Measurements from ENCODE around the gene HNRNPU. TPM values are rescaled to one million over a fixed set of nuclear protein-coding genes. Genes with fewer than 3 reads are reported as not detected.

Gene HNRNPU
- total and polyA plus RNA-seq, 2 of the 13 experiments (the other 11 are each of a cell fraction or from before 2014, with no cell fraction given): 101 to 508 TPM

GRCh38 chr1:244837597-244838258, 26.6 kb downstream of the HNRNPU start:
- Histone ChIP-seq H3K79me2 (ENCODE audit: insufficient read depth, low read length) (peaks cover 68% of the 10 kb centered on the region), H3K36me3 (replicated peaks in 1 of 2; ENCODE audit: control insufficient read depth in 1 of 2, insufficient read depth in 2 of 2, low read length in 2 of 2) (peaks cover 2 to 8% of the 10 kb centered on the region in 2 experiments), H3K4me2 (ENCODE audit: low read depth, low read length) (peak overlapping the region; percentile 69), H3K4me3 (replicated peaks in 1 of 3; ENCODE audit: insufficient read depth in 1 of 3, low read depth in 2 of 3, low read length in 3 of 3) (peak overlapping the region; percentile 73 to 98 (median 89); a peak in 5 of 6 replicates), H3K4me1 (ENCODE audit: insufficient read depth, low read length) (peaks cover 74% of the 10 kb centered on the region), H3K9me3 (ENCODE audit: low read length) (no peaks in the 10 kb centered on the region), H3K27me3 (ENCODE audit: control insufficient read depth in 1 of 2, insufficient read depth in 2 of 2, low read length in 2 of 2) (no peaks in the 10 kb centered on the region; a peak in 1 of 5 replicates), H2AFZ (ENCODE audit: low read length) (no peak overlapping the region), H3K27ac (ENCODE audit: extremely low read length, insufficient read depth, low read length) (peak overlapping the region; percentile 31), H4K20me1 (ENCODE audit: insufficient read depth, low read length) (peaks cover 48% of the 10 kb centered on the region), H3K9ac (ENCODE audit: insufficient read depth, low read depth, low read length) (peak overlapping the region; percentile 97)
- peak; percentile 25 for DNase-seq (ENCODE audit: low spot score)
- WGBS (ENCODE audit: low lambda C conversion rate): 75% methylated on average over 5 of the region's 5 CpGs
- ChIA-PET CTCF (ENCODE audit: low intra/inter-chr PET ratio, low total read pairs) (no interaction called here), POLR2A (interaction anchor here (2.6 to 10.1 kb wide), 2 partner anchors 24 to 132 kb away, joined by 9 to 163 read pairs; partner anchors contain the start of gene HNRNPU)
- ATAC-seq: no peak
- no TSS peak for BruUV-seq (replicated peaks)
- intact Hi-C loops (cut with micrococcal nuclease; ENCODE audit: unreplicated experiment): loop anchor here (10.0 kb wide), 1 partner anchor 383 kb away; the partner anchor contains the start of gene ADSS2
- TF ChIP-seq HOMEZ (CRISPR knock-in tag; IDR thresholded peaks at IDR 0.05; ENCODE audit: low read depth) (0 out of 2 replicates have a peak, but pooled peaks have one; percentile 38), RBM22 (optimal IDR thresholded peaks at IDR 0.05; ENCODE audit: low read length) (peak; percentile 57), SAP130 (CRISPR knock-in tag; IDR thresholded peaks at IDR 0.05; ENCODE audit: low read depth) (peak; percentile 57; the same call in 1 of the 2 replicates), POLR2AphosphoS5 (IDR thresholded peaks at IDR 0.05; ENCODE audit: low read depth, low read length) (peak; percentile 62), ZNF749 (CRISPR knock-in tag; IDR thresholded peaks at IDR 0.05; ENCODE audit: borderline replicate concordance) (no peak), ZFX (CRISPR knock-in tag; IDR thresholded peaks at IDR 0.05; ENCODE audit: low read depth) (peak; percentile 31; the same call in 1 of the 2 replicates), SMYD3 (CRISPR knock-in tag; IDR thresholded peaks at IDR 0.05) (0 out of 2 replicates have a peak, but pooled peaks have one; percentile 23), POLR2A (IDR thresholded peaks at IDR 0.05; ENCODE audit: insufficient read depth in 1 of 2, low read depth in 2 of 2, low read length in 2 of 2) (peak in 1 of 2 experiments; percentile 53; a peak in 1 of 4 replicates), CEBPZ (IDR thresholded peaks at IDR 0.05; ENCODE audit: low read length) (no peak), POLR2G (IDR thresholded peaks at IDR 0.05; ENCODE audit: low read depth, low read length) (peak; percentile 61)
- FAIRE-seq: no peak
- in situ Hi-C loops (cut with HindIII; ENCODE audit: extremely low pct_ligation_motif_present, low pct_unique_long_range_greater_than_20kb): no loop called here

All from HepG2 (cell line).